Retinal pigment epithelial cell (primary cell): ENCODE measurements around the gene MN1.

Experiments used
- DNase-seq: peaks from one replicate; pipeline ENCODE4 v3.0.0-alpha.2; 2010; ENCODE audit warnings: low read depth
- H3K4me3 ChIP-seq: 2 replicates; pipeline ENCODE4 v1.5.1; 2011; ENCODE audit warnings: mild to moderate bottlenecking, low read length, control low read depth, moderate library complexity
- TF ChIP-seq, protein P1 (sequence below): conservative IDR thresholded peaks from 2 replicates; pipeline ENCODE4 v1.5.1; 2011; ENCODE audit warnings: low read depth, low read length, control low read depth, inconsistent platforms

The MN1 gene

DNA sequence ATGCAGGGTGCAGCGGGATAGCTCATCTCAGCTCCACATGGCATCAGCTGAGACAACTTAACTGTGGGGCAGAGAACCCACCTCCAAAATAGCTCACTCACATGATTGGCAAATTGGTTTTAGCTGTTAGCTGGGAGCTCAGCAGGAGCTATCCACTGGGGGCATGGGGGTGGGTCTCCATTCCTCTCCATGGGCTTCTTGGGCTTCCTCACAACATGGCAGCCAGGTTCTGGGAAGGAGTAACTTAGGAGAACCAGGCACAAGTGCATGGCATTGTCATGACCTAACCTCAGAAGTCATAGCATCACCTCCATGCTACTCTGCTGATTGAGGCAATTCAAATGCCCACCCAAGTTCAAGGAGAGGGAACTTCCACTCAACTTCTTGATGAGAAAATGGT, 85.5 kb downstream of the MN1 start:
- TF ChIP-seq, protein P1, sequence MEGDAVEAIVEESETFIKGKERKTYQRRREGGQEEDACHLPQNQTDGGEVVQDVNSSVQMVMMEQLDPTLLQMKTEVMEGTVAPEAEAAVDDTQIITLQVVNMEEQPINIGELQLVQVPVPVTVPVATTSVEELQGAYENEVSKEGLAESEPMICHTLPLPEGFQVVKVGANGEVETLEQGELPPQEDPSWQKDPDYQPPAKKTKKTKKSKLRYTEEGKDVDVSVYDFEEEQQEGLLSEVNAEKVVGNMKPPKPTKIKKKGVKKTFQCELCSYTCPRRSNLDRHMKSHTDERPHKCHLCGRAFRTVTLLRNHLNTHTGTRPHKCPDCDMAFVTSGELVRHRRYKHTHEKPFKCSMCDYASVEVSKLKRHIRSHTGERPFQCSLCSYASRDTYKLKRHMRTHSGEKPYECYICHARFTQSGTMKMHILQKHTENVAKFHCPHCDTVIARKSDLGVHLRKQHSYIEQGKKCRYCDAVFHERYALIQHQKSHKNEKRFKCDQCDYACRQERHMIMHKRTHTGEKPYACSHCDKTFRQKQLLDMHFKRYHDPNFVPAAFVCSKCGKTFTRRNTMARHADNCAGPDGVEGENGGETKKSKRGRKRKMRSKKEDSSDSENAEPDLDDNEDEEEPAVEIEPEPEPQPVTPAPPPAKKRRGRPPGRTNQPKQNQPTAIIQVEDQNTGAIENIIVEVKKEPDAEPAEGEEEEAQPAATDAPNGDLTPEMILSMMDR = no peak
- no peak for DNase-seq
- H3K4me3 ChIP-seq = no peak overlapping the region

DNA sequence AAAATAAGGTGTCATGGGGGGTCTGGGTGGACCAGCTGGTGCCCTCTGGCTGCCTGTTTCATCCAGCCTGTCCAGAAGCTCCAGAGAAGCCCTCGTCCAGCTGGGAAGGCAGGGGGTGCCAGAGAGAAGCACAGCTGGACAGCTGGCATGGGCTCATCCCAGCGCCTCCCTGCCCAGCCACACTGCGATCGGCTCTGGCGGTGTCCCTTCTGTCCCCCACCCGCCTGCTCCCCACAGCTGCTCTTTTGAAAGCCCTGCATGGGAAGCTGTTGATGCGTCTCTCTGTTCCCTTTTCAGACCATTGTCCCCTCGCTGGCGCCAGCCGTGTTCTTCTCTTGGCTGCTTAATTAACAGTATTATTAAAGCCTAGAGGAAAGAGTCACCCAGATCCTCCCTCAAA, 86.5 kb downstream of the MN1 start:
- TF ChIP-seq, protein P1 = peak; percentile 27
- DNase-seq = no peak
- no peak overlapping the region for H3K4me3 ChIP-seq

DNA sequence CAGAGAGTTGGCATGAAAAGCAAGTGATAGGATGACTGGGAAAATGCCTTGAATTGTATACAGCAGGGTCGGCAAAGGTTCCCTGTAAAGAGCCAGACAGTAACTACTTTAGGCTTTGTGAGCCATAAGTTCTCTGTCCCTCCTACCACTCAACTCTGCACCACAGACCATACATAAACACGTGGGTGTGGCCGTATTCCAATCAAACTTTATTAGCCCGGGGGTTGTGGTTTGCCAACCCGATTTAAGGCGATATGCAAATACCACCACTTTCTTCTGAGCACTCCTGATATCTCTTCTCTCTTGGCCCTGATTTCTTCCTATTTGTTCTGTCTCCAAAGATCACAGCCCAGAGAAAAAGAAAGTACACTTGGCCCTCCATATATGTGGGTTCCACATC, 87.5 kb downstream of the MN1 start:
- no peak for DNase-seq
- H3K4me3 ChIP-seq = no peak overlapping the region
- TF ChIP-seq, protein P1 = no peak

DNA sequence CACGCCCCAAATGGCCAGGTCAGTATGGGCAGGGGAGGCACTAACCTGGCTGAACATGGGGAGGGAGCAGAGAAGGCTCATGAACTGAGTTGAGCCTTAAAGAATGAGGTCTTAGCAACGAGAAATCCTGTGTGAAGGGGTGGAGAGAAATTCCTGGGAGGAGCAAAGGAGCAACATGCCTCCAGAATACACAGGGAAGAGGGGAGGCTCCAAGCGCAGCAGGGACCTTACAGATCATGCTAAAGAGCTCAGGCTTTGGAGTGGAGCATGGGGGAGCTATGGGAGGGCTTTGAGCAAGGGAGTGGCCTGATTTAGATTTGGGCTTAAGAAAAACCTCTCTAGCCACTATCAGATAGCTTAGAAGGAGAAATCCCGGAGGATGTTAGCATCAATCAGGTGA, 88.1 kb downstream of the MN1 start:
- H3K4me3 ChIP-seq = no peak overlapping the region
- no peak for DNase-seq
- TF ChIP-seq, protein P1 = no peak

DNA sequence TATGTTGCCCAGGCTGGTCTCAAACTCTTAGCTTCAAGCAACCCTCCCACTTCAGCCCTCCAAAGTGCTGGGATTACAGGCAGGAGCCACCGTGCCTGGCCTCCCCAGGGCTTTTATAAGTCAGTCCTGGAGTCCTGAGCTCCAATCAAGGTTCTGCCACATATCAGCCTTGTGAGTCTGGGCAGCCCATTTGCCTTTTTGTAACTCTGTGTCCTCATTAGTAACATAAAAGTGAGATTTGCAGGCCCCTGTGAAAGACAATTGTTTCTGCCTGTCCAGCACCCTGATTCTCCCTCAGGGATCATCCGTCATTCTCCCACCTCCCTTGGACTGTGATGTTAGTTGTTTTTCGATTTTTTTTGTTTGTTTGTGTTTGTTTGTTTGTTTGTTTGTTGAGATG, 89.8 kb downstream of the MN1 start:
- TF ChIP-seq, protein P1 = no peak
- no peak overlapping the region for H3K4me3 ChIP-seq
- DNase-seq = no peak

DNA sequence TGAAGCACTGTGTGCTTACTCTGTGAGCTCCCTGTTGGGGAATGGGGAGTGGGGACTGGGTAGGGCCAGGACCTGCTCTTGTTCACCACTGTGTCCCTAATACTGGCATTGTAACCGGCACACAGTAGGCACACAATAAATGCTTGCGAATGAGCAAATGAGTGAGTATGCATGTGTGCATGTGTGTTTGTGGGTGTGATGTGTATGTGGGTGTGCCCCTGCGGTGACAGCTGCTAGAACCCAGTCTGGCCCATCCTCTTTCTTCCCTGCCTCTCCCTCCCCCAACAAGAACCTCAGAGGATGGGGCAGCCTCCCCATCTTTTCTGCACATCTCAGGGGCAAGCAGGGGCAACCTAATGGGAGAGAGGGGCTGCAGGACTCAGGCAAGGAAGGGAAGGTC, 90.5 kb downstream of the MN1 start:
- DNase-seq = no peak
- H3K4me3 ChIP-seq = no peak overlapping the region
- TF ChIP-seq, protein P1 = no peak

DNA sequence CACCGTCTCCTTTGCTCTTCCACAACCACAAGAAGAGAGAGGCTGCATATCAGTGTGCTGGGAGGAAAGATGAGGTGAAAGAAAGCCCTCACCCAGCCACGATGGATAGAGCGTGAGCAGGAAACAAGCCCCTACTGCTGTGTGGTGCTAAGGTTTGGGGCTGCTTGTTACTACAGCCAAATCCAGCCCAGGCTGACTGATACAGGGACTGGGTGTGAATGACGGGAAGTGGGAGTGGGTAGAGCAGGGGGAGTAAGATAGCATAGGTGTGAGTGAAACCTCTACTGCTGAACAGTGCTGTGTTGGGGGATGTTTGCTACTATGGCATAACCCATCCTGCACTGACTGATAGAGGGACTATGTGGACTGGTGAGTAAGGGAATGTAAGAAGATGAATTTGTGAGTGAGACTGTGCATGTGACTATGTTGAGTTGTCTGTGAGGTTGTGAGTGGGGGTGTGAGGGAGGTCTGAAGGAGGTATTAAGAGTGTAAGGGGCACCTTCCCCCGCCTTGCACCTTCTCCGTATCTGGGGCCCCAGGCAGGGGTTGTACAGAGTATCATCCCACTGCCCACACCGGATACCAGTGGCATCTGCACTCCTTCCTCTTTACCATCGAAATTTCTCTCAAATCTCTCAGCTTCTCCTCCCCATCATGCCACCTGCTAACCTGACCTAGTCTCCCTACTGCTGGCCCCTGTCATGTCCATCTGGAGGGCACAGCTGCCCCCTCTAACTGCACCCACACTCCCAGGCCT, 91.5 kb downstream of the MN1 start:
- H3K4me3 ChIP-seq = no peak overlapping the region
- no peak for DNase-seq
- TF ChIP-seq, protein P1 = no peak
